ENCODE measurements around the gene PRELID2.

GRCh38 chr5:145872486-145872885 is 37.3 kb upstream of the PRELID2 start:
- no peak for TF ChIP-seq POLR2AphosphoS5 (IDR thresholded peaks at IDR 0.05)
- TF ChIP-seq, protein P1, sequence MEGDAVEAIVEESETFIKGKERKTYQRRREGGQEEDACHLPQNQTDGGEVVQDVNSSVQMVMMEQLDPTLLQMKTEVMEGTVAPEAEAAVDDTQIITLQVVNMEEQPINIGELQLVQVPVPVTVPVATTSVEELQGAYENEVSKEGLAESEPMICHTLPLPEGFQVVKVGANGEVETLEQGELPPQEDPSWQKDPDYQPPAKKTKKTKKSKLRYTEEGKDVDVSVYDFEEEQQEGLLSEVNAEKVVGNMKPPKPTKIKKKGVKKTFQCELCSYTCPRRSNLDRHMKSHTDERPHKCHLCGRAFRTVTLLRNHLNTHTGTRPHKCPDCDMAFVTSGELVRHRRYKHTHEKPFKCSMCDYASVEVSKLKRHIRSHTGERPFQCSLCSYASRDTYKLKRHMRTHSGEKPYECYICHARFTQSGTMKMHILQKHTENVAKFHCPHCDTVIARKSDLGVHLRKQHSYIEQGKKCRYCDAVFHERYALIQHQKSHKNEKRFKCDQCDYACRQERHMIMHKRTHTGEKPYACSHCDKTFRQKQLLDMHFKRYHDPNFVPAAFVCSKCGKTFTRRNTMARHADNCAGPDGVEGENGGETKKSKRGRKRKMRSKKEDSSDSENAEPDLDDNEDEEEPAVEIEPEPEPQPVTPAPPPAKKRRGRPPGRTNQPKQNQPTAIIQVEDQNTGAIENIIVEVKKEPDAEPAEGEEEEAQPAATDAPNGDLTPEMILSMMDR (IDR thresholded peaks at IDR 0.05), result no peak
- TF ChIP-seq POLR2A (IDR thresholded peaks at IDR 0.05), result no peak

Measured in gastroesophageal sphincter (tissue), 3 donors.